HTERT RPE-1 (cell line): Measurements from ENCODE around the gene UBL5.
"Not testable (repeated sequence)": the region's sequence is repeated elsewhere in the genome, so short reads cannot be mapped to it uniquely, and the experiment has no call there.

Experiments
- in situ Hi-C: fragments of 300-500 bp; cut with MboI; formaldehyde crosslinking; loops from 4 replicates; pipeline ENCODE4 v1.14.3; 2020; ENCODE audit warnings: low sequenced_read_pairs

UBL5 gene

DNA sequence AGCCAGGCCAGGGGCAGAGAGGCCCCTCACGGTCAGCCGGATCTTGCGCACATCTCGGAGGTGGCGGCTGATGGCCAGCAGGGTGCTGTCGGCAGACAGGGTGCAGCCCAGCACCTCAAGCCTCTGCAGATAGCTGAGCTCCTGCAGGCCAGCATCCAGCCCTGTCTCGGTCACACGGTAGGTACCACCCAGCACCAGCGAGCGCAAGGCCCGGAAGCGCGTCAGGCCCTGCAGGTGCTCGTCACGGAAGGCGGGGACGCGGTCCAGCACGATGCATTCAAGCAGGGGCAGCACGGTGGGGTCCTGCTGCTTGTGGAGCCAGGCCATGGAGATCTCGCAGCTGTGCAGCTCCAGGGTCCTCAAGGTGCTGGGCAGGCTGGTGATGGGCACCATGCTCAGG lies 16.6 kb upstream of the UBL5 start:
- in situ Hi-C loops = no loop called here

GRCh38 chr19:9818175-9818733 lies 9.5 kb upstream of the UBL5 start:
- in situ Hi-C loops = no loop called here

DNA sequence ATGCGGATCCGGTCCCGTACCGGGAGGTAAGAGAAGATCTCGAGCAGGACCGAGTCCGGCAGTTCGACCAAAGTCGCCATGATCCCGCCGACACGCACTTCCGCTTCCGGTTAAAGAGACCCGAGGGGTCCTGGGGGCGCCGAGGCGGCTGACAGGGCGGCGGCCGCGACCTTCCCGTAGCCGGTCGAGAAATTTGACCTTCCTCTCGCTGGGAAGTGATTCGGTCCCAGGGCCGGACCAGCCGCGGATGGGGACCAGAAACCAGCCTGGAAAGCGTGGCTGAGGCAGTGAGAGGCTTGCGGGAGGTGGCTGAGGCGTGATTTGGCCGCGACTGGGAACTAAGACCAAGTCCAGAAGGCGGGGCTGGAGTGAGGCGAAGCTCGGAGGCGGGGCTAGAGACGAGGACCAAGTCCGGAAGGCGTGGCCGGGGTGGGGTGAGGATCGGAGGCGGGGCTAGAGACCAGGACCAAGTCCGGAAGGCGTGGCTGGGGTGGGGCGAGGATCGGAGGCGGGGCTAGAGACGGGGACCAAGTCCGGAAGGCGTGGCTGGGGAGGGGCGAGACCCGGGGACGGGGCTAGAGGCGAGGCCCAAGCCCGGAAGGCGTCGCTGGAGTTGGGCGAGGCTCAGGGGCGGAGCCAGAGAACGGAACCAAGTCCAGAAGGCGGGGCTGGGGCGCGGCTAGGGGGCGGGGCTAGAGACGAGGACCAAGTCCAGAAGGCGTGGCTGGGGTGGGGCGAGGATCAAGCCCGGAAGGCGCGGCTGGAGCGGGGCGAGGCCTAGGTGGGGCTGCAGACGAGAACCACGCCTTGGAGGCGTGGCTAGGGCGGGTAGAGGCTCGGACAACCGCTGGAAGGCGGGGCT lies 8.8 kb upstream of the UBL5 start, which contains the start of gene FBXL12:
Gene FBXL12, minus strand, starts transcription at position 346 of the 862 bp plus-strand sequence. Its CDS starts 266 bp downstream, at position 80.
- in situ Hi-C loops = no loop called here

GRCh38 chr19:9819596-9819909 lies 8.2 kb upstream of the UBL5 start:
- in situ Hi-C loops = no loop called here

- in situ Hi-C loops = not testable (repeated sequence)
Measured at GRCh38 chr19:9820034-9820433, 7.7 kb upstream of the UBL5 start.

- in situ Hi-C loops = no loop called here
Measured at GRCh38 chr19:9823816-9824215, 3.9 kb upstream of the UBL5 start.

- in situ Hi-C loops = no loop called here
Measured at GRCh38 chr19:9828551-9829063, 889 bp downstream of the UBL5 start.

DNA sequence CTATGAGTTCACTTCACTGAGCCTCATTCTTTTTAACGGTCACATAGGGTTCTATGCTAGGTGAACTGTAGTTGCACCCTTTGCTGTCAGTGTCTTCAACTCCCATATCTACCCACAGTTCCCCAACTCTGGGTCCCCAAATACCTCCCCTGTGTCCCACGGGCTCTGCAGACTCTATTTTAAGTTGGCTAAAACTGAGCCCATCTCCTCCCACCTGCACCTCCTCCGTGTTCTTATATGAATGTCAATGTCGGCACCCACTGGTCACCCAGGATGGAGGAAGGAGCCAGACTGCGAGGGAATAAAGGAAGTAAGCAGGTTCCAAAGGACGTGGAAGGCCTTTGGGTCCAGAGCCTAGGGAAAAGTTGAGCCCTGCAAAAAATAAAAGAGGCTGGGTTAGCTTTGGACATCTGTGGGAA lies 6.6 kb downstream of the UBL5 start:
- in situ Hi-C loops = no loop called here

DNA sequence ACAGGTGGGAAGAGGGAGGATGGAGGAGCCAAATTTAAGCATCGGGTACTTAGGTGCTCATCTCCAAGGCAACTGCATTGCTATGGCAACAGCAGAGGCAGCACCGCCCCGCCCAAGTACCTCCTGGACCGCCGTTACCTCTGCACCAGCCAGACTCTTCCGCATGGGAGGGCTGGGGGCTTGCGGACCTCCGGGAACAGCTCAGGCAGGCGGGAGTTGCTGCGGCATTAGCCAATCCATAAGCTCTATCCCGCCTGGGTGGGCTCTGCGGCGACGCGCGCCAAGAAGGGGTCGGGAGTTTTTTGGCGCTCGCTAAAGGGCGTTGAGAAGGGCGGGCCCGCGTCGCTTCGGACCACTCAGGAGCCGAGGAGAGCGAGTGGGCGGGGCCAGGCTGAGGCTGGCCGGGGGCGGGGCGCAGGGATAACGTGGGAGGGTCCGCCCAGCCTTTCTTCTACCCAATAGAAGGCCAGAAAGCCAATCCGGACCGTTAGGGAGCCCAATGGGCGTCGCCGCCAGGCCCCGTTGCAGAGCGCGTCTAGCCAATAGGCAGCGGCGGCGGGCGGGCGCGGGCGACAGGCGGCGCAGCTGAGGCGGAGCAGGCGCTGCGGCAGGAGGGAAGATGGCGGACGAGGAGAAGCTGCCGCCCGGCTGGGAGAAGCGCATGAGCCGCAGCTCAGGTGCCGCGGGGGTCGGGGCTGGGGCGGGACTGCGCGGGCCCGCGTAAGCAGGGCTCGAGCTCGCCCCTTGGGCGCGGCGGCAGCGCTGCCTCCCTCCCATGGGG lies 7.2 kb downstream of the UBL5 start, which contains the start of gene PIN1:
Gene PIN1, plus strand, starts transcription at position 593 of the 781 bp plus-strand sequence. Its CDS starts 27 bp downstream, at position 620.
- in situ Hi-C loops = no loop called here

- in situ Hi-C loops = no loop called here
Measured at GRCh38 chr19:9835507-9835949, 7.8 kb downstream of the UBL5 start.

GRCh38 chr19:9836021-9836420 lies 8.3 kb downstream of the UBL5 start:
- in situ Hi-C loops = no loop called here

- in situ Hi-C loops = no loop called here
Measured at GRCh38 chr19:9838324-9838723, 10.6 kb downstream of the UBL5 start.

- in situ Hi-C loops = no loop called here
Measured at GRCh38 chr19:9839415-9839814, 11.7 kb downstream of the UBL5 start.

DNA sequence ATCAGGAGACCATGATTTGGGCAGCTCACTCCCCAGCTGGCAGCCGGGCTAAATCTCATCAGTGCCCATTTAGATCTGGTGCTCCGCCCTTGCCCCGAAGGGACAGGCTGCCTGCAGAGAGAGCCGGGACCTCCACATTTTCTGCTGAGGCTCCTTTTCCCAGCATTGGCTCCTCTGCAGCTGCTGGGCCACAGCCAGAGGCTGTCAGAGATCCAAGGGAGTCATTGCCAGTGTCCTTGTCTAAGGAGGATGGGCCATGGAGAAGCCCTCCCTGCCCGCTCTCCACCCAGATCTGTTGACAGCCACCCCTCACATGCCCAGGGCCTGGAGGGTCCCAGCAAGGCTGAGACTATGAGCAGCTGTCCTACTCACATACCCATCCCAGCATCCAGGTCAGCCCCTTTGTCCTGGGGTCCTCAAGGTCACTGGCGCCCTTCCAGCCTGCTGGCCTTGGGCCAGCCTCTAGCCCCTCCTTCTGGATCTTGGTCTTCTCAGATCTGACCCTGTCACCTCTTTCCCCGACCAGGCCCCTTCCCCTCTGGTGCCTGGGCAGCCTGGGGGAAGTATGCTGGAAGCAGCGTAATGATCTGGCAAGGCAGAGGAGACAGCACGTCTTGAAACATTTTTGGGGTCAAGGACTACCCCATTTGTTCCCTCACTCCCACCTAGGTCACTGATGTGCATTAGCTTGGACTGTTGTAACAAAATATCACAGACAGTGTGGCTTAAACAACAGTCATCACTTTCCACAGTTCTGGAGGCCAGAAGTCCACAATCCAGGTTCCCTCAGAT lies 15.3 kb downstream of the UBL5 start:
- in situ Hi-C loops = no loop called here

- in situ Hi-C loops = not testable (repeated sequence)
Measured at GRCh38 chr19:9843626-9844273, 16.0 kb downstream of the UBL5 start.

- in situ Hi-C loops = no loop called here
Measured at GRCh38 chr19:9847087-9847671, 19.5 kb downstream of the UBL5 start.

GRCh38 chr19:9848060-9848459 lies 20.3 kb downstream of the UBL5 start:
- in situ Hi-C loops = no loop called here

DNA sequence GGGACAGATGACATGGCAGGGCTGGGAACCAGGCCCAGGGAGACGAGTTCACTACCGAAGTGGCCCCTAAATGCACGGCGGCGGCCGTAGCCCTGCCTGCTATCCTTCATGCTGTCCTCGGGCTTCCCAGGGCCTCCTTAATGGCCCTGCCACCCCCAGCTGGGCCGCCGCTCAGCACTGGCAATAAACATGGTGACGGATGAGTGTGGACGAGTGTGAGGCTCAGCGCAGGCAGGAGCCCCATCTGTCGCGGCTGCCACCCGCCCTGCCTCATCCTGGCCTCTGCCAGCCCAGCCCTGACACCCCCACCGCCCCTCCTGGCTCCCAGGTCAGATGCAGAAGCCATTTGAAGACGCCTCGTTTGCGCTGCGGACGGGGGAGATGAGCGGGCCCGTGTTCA lies 21.0 kb downstream of the UBL5 start:
- in situ Hi-C loops = no loop called here

- in situ Hi-C loops = no loop called here
Measured at GRCh38 chr19:9849791-9850190, 22.1 kb downstream of the UBL5 start.
